Measurements from ENCODE around the gene SPRR5.

SPRR5 gene

DNA sequence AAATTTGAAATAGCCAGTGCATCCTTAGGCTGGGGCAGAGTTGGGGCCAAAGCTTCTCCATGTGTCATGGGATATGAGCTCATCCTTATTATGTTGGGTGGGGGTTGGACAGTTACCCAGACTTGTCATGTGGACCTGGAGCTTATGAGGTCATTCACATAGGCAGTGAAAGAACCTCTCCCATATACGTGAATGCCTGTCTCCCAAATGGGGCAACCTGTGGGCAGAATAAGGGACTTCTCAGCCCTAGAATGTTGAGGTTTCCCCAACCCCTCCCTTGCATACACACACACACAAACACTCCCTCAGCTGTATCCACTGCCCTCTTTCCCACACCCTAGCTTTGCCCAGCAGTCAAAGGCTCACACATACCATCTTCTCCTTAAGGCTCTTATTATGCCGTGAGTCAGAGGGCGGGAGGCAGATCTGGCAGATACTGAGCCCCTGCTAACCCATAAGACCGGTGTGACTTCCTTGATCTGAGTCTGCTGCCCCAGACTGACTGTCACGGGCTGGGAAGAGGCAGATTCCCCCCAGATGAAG lies 40.9 kb upstream of the SPRR5 start:
- no peak overlapping the region for H3K4me3 ChIP-seq (ENCODE audit: low read length)
- peak; percentile 99 for DNase-seq (ENCODE audit: low read depth)
- TF ChIP-seq CTCF (IDR thresholded peaks at IDR 0.05; ENCODE audit: insufficient read depth, low read depth, low read length, missing control alignments) = no peak

DNA sequence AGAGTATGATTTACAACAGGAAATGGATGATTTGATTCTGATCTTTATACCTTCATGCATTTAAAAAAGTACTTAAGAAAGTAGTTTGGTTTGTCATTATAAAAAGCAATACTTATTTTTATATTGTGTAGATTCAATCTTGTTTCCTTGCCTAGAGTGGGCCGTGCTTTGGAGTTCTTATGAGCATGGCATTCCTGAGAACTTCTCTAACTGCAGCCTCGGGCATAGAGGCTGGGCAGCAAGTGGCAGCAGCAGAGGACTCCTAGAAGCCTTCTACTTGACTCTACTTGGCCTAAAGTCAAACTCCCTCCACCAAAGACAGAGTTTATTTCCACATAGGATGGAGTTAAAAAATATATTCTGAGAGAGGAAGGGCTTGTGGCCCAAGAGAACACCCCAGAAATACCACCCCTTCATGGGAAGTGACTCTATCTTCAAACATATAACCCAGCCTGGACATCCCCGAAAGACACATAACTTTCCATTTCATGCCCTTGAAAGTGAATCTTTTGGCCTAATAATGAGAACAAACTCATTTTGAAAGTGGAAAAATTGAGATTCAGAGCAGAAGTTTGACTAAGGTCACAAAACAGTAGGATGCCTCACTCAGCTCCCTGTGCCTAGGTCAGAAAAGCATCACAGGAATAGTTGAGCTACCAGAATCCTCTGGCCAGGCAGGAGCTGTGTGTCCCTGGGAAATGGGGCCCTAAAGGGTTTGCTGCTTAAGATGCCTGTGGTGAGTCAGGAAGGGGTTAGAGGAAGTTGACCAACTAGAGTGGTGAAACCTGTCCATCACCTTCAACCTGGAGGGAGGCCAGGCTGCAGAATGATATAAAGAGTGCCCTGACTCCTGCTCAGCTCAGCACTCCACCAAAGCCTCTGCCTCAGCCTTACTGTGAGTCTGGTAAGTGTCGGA lies 39.1 kb upstream of the SPRR5 start, which contains the start of gene IVL:
Gene IVL, plus strand, starts transcription at position 861 of the 916 bp plus-strand sequence. CDS start 1,252 bp downstream, outside the sequence.
- TF ChIP-seq CTCF (IDR thresholded peaks at IDR 0.05; ENCODE audit: insufficient read depth, low read depth, low read length, missing control alignments) = no peak
- peak within 1 kb of the TSS; percentile 20 for H3K4me3 ChIP-seq (ENCODE audit: low read length)
- DNase-seq (ENCODE audit: low read depth) = peak; percentile 88

DNA sequence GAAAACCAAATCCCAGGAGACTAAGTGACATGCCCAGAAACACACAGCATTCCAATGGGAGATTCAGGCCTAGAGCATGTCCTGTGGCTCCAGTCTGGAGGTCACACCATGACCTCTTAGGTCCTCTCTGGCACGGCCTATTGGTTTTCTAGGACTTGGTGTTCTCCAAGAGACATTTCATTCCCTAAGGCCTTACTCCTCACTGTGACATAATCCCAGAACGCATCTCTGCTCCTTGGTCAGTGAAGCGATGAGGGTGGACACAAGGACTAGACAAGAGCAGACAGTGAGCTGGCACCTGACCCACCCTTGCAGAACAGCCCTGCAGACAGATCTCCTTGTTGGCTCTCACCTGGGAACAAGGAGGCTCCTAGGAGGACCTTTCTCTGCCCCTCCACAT lies 37.8 kb upstream of the SPRR5 start:
- H3K4me3 ChIP-seq (ENCODE audit: low read length) = peak overlapping the region; percentile 20
- no peak for DNase-seq (ENCODE audit: low read depth)
- TF ChIP-seq CTCF (IDR thresholded peaks at IDR 0.05; ENCODE audit: insufficient read depth, low read depth, low read length, missing control alignments) = no peak

DNA sequence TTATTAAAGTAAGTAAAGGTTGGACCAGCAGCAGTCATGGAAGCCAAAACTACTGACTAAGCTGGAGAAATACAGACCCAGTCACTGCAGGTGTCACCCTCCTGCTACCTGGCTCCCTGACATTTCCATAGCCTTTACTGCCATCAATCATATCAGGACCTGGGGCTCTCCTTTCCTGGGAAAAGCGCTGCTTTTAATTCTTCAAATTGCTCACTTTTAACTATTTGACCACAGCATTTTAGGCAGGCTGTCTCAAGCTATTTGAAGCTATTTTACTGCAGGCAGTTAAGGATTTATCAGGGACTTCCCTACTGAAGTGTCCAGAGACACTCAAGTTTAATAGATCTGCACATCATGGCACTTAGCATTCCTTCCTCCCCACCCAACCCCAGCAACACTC lies 34.5 kb upstream of the SPRR5 start:
- no peak for DNase-seq (ENCODE audit: low read depth)
- no peak overlapping the region for H3K4me3 ChIP-seq (ENCODE audit: low read length)
- no peak for TF ChIP-seq CTCF (IDR thresholded peaks at IDR 0.05; ENCODE audit: insufficient read depth, low read depth, low read length, missing control alignments)

DNA sequence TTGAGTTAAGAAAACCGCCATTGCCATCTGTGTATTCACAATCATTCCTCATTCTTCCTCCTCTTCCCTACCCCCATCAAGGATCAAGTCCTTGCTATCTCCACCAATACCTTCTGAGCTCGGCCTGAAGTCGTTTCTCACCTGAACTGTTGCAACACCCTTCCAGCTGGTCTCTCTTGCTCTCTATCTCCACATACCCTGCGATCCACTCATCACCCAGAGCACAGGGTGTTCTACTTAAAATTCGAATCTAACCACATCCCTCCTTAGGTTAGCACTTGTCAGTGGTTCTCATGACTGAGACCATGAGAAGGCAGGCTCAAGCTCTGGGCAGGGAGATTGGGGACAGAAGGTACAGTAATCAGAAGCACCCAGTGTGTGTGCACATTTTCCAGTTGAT lies 34.1 kb upstream of the SPRR5 start:
- TF ChIP-seq CTCF (IDR thresholded peaks at IDR 0.05; ENCODE audit: insufficient read depth, low read depth, low read length, missing control alignments) = no peak
- DNase-seq (ENCODE audit: low read depth) = peak; percentile 59
- H3K4me3 ChIP-seq (ENCODE audit: low read length) = no peak overlapping the region

- DNase-seq (ENCODE audit: low read depth) = peak; percentile 80
- H3K4me3 ChIP-seq (ENCODE audit: low read length) = no peak overlapping the region
- peak; percentile 89 for TF ChIP-seq CTCF (IDR thresholded peaks at IDR 0.05; ENCODE audit: insufficient read depth, low read depth, low read length, missing control alignments)
These were observed 29.2 kb upstream of the SPRR5 start for GRCh38 chr1:152917794-152918193.
